Prostate gland (tissue), 2 donors: ENCODE data around the gene CSAD.

ENCODE experiments used
- CTCF ChIP-seq, 4 experiments: fragments of 200-600 bp in 2 of 4; fragments of 450-650 bp in 2 of 4; sonication (generic) in 2 of 4; IDR thresholded peaks; 1 replicate in 3 of 4; 2 replicates in 1 of 4; pipeline ENCODE4 v1.5.1; 2016 to 2019; ENCODE audit warnings: antibody characterized with exemption in 4 of 4, mild to moderate bottlenecking in 2 of 4, moderate library complexity in 2 of 4
- POLR2A ChIP-seq: fragments of 450-650 bp; IDR thresholded peaks from one replicate; pipeline ENCODE4 v1.6.1; 2016; ENCODE audit warnings: antibody characterized with exemption, mild to moderate bottlenecking
- POLR2AphosphoS5 ChIP-seq: sonication (generic); formaldehyde crosslinking; IDR thresholded peaks from one replicate; pipeline ENCODE4 v1.6.1; 2017; ENCODE audit warnings: antibody characterized with exemption

DNA sequence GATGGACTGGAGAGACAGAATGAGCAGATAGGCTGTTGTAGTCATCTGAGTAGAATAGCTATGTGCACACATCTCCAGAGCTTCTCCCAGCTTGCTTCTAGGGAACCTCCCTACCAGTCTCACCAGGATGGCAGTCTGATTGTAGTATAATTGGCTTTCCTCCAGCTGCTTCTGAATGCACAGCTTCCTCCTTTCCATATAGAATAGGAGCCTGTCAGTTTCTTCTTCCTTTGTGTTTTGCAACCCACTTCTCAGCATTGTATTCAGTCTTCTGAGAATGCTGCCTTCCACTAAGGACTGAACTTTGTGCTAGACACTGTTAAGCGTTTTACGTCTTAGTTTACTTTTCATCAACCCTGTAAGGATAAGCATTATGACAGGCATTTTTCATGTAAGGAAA, 2.2 kb upstream of the CSAD start:
- no peak for TF ChIP-seq CTCF (IDR thresholded peaks at IDR 0.05)
- TF ChIP-seq POLR2A: no peak
- TF ChIP-seq POLR2AphosphoS5: no peak
